ENCODE results near the gene LRRIQ1. TPM values are rescaled to one million over a fixed set of nuclear protein-coding genes. Genes with fewer than 3 reads are reported as not detected.

Gene LRRIQ1
- total RNA-seq, 4 donors from 2014 or later: not detected

- Histone ChIP-seq H3K36me3 (no peaks in the 10 kb centered on the region), H3K4me1 (no peaks in the 10 kb centered on the region), H3K9me3 (no peaks in the 10 kb centered on the region), H3K27me3 (no peaks in the 10 kb centered on the region), H3K4me3 (no peak overlapping the region), H3K27ac (no peak overlapping the region)
- ATAC-seq (no peak), DNase-seq (no peak)
- intact Hi-C loops (cut with DNase I; ENCODE audit: low total_unique reads): no loop called here
- in situ Hi-C loops (cut with MboI; ENCODE audit: low sequenced_read_pairs in 4 of 4): no loop called here
- TF ChIP-seq CTCF (IDR thresholded peaks at IDR 0.05 in 4 of 5, conservative IDR thresholded peaks at IDR 0.05 in 1 of 5) (no peak), POLR2A (IDR thresholded peaks at IDR 0.05) (no peak)
Measured at GRCh38 chr12:85157035-85157603, 121.0 kb downstream of the LRRIQ1 start.

GRCh38 chr12:85163752-85164321, 127.7 kb downstream of the LRRIQ1 start:
- in situ Hi-C loops (cut with MboI; ENCODE audit: low sequenced_read_pairs in 4 of 4): no loop called here
- ATAC-seq: no peak
- TF ChIP-seq CTCF (IDR thresholded peaks at IDR 0.05 in 4 of 5, conservative IDR thresholded peaks at IDR 0.05 in 1 of 5): no peak
- no peak for TF ChIP-seq POLR2A (IDR thresholded peaks at IDR 0.05)
- Histone ChIP-seq H3K9me3 (no peaks in the 10 kb centered on the region), H3K27me3 (no peaks in the 10 kb centered on the region), H3K27ac (no peak overlapping the region), H3K36me3 (no peaks in the 10 kb centered on the region), H3K4me3 (no peak overlapping the region), H3K4me1 (no peaks in the 10 kb centered on the region)
- DNase-seq: no peak
- intact Hi-C loops (cut with DNase I; ENCODE audit: low total_unique reads): no loop called here

GRCh38 chr12:85179680-85180270, 143.6 kb downstream of the LRRIQ1 start:
- H3K36me3 ChIP-seq: no peaks in the 10 kb centered on the region

GRCh38 chr12:85182699-85183098, 146.5 kb downstream of the LRRIQ1 start:
- Histone ChIP-seq H3K4me1 (no peaks in the 10 kb centered on the region), H3K27ac (no peak overlapping the region), H3K4me3 (no peak overlapping the region), H3K9me3 (no peaks in the 10 kb centered on the region), H3K27me3 (no peaks in the 10 kb centered on the region), H3K36me3 (no peaks in the 10 kb centered on the region)
- ATAC-seq: no peak
- no peak for TF ChIP-seq POLR2A (IDR thresholded peaks at IDR 0.05)
- TF ChIP-seq CTCF (IDR thresholded peaks at IDR 0.05 in 4 of 5, conservative IDR thresholded peaks at IDR 0.05 in 1 of 5): no peak
- intact Hi-C loops (cut with DNase I; ENCODE audit: low total_unique reads) (no loop called here), in situ Hi-C loops (cut with MboI; ENCODE audit: low sequenced_read_pairs in 4 of 4) (no loop called here)
- DNase-seq: no peak

More at GRCh38 chr12:85179680-85180270, 143.6 kb downstream of the LRRIQ1 start:
- intact Hi-C loops (cut with DNase I; ENCODE audit: low total_unique reads) (no loop called here), in situ Hi-C loops (cut with MboI; ENCODE audit: low sequenced_read_pairs in 4 of 4) (no loop called here)
- H3K27me3 ChIP-seq: no peaks in the 10 kb centered on the region
- H3K4me3 ChIP-seq: no peak overlapping the region
- H3K4me1 ChIP-seq: no peaks in the 10 kb centered on the region
- no peak for TF ChIP-seq POLR2A (IDR thresholded peaks at IDR 0.05)
- no peak for TF ChIP-seq CTCF (IDR thresholded peaks at IDR 0.05 in 4 of 5, conservative IDR thresholded peaks at IDR 0.05 in 1 of 5)
- DNase-seq (no peak), ATAC-seq (no peak)
- no peak overlapping the region for H3K27ac ChIP-seq
- H3K9me3 ChIP-seq: no peaks in the 10 kb centered on the region
